Measurements from ENCODE around the gene ACTR6. TPM values are rescaled to one million over a fixed set of nuclear protein-coding genes. Genes with fewer than 3 reads are reported as not detected.

The ACTR6 gene
- total and polyA plus RNA-seq, 7 experiments from 2014 or later = 24.1 to 46.8 (median 40.2) TPM

- ChIA-PET CTCF (no interaction called here), POLR2A (no interaction called here)
- Mint-ChIP-seq H3K4me1 (peaks cover 0 to 14% (median 11%) of the 10 kb centered on the region in 7 donors), H3K27ac (no peak overlapping the region), H3K36me3 (peaks cover 0 to 2% (median 0%) of the 10 kb centered on the region in 5 donors), H3K4me3 (no peak overlapping the region), H3K27me3 (no peaks in the 10 kb centered on the region), H3K9me3 (no peaks in the 10 kb centered on the region)
- intact Hi-C loops (cut with micrococcal nuclease) = no loop called here
- Histone ChIP-seq H3K9me3 (ENCODE audit: control insufficient read depth in 2 of 3, low read length in 3 of 3) (no peaks in the 10 kb centered on the region), H3K27ac (ENCODE audit: low read depth, low read length) (no peak overlapping the region), H3K4me3 (ENCODE audit: low read length) (no peak overlapping the region), H3K36me3 (ENCODE audit: control insufficient read depth in 2 of 3, insufficient read depth in 3 of 3, low read length in 3 of 3) (no peaks in the 10 kb centered on the region), H3K4me1 (ENCODE audit: control insufficient read depth in 2 of 2, insufficient read depth in 2 of 2, low read length in 2 of 2) (peaks cover 0 to 7% of the 10 kb centered on the region in 2 donors), H3K27me3 (ENCODE audit: control insufficient read depth in 2 of 2, insufficient read depth in 2 of 2, low read length in 2 of 2) (no peaks in the 10 kb centered on the region)
- no peak for ATAC-seq
- DNase-seq = no peak
These were observed 34.4 kb upstream of the ACTR6 start for GRCh38 chr12:100166232-100166631.

GRCh38 chr12:100168562-100168961, 32.1 kb upstream of the ACTR6 start:
- Mint-ChIP-seq H3K9me3 (no peaks in the 10 kb centered on the region), H3K27ac (peak overlapping the region in 1 of 9 donors; percentile 1), H3K4me1 (peaks cover 0 to 11% (median 9%) of the 10 kb centered on the region in 7 donors), H3K36me3 (peaks cover 0 to 15% (median 3%) of the 10 kb centered on the region in 5 donors), H3K4me3 (no peak overlapping the region), H3K27me3 (no peaks in the 10 kb centered on the region)
- DNase-seq (peak in 1 of 9 donors; percentile 4), ATAC-seq (no peak)
- Histone ChIP-seq H3K9me3 (ENCODE audit: control insufficient read depth in 2 of 3, low read length in 3 of 3) (no peaks in the 10 kb centered on the region), H3K27ac (ENCODE audit: low read depth, low read length) (no peak overlapping the region), H3K4me3 (ENCODE audit: low read length) (no peak overlapping the region), H3K4me1 (ENCODE audit: control insufficient read depth in 2 of 2, insufficient read depth in 2 of 2, low read length in 2 of 2) (peaks cover 0 to 2% of the 10 kb centered on the region in 2 donors), H3K36me3 (ENCODE audit: control insufficient read depth in 2 of 3, insufficient read depth in 3 of 3, low read length in 3 of 3) (peaks cover 0 to 9% (median 0%) of the 10 kb centered on the region in 3 experiments), H3K27me3 (ENCODE audit: control insufficient read depth in 2 of 2, insufficient read depth in 2 of 2, low read length in 2 of 2) (no peaks in the 10 kb centered on the region)
- CTCF ChIA-PET = no interaction called here
- intact Hi-C loops (cut with micrococcal nuclease) = no loop called here
- POLR2A ChIA-PET = no interaction called here

GRCh38 chr12:100169345-100169744, 31.3 kb upstream of the ACTR6 start:
- Histone ChIP-seq H3K27ac (ENCODE audit: low read depth, low read length) (no peak overlapping the region), H3K36me3 (ENCODE audit: control insufficient read depth in 2 of 3, insufficient read depth in 3 of 3, low read length in 3 of 3) (peaks cover 0 to 9% (median 0%) of the 10 kb centered on the region in 3 experiments), H3K4me1 (ENCODE audit: control insufficient read depth in 2 of 2, insufficient read depth in 2 of 2, low read length in 2 of 2) (no peaks in the 10 kb centered on the region), H3K27me3 (ENCODE audit: control insufficient read depth in 2 of 2, insufficient read depth in 2 of 2, low read length in 2 of 2) (no peaks in the 10 kb centered on the region), H3K4me3 (ENCODE audit: low read length) (no peak overlapping the region), H3K9me3 (ENCODE audit: control insufficient read depth in 2 of 3, low read length in 3 of 3) (no peaks in the 10 kb centered on the region)
- ATAC-seq (no peak), DNase-seq (no peak)
- H3K9me3 Mint-ChIP-seq = no peaks in the 10 kb centered on the region
- no peak overlapping the region for H3K4me3 Mint-ChIP-seq
- POLR2A ChIA-PET = no interaction called here
- H3K36me3 Mint-ChIP-seq = peaks cover 0 to 16% (median 3%) of the 10 kb centered on the region in 5 donors
- intact Hi-C loops (cut with micrococcal nuclease) = no loop called here
- CTCF ChIA-PET = no interaction called here
- no peak overlapping the region for H3K27ac Mint-ChIP-seq
- peaks cover 0 to 4% (median 1%) of the 10 kb centered on the region in 7 donors for H3K4me1 Mint-ChIP-seq
- no peaks in the 10 kb centered on the region for H3K27me3 Mint-ChIP-seq

- no peak for ATAC-seq
- CTCF ChIA-PET = no interaction called here
These were observed 30.2 kb upstream of the ACTR6 start for GRCh38 chr12:100170313-100170858.

GRCh38 chr12:100171248-100171647, 29.4 kb upstream of the ACTR6 start:
- Histone ChIP-seq H3K36me3 (ENCODE audit: control insufficient read depth in 2 of 3, insufficient read depth in 3 of 3, low read length in 3 of 3) (peaks cover 0 to 9% (median 0%) of the 10 kb centered on the region in 3 experiments), H3K4me1 (ENCODE audit: control insufficient read depth in 2 of 2, insufficient read depth in 2 of 2, low read length in 2 of 2) (no peaks in the 10 kb centered on the region), H3K4me3 (ENCODE audit: low read length) (no peak overlapping the region), H3K27ac (ENCODE audit: low read depth, low read length) (no peak overlapping the region), H3K27me3 (ENCODE audit: control insufficient read depth in 2 of 2, insufficient read depth in 2 of 2, low read length in 2 of 2) (no peaks in the 10 kb centered on the region), H3K9me3 (ENCODE audit: control insufficient read depth in 2 of 3, low read length in 3 of 3) (no peaks in the 10 kb centered on the region)
- ChIA-PET POLR2A (no interaction called here), CTCF (no interaction called here)
- Mint-ChIP-seq H3K4me3 (no peak overlapping the region), H3K36me3 (peaks cover 0 to 25% (median 6%) of the 10 kb centered on the region in 5 donors), H3K9me3 (no peaks in the 10 kb centered on the region), H3K27ac (no peak overlapping the region), H3K4me1 (no peaks in the 10 kb centered on the region), H3K27me3 (no peaks in the 10 kb centered on the region)
- intact Hi-C loops (cut with micrococcal nuclease) = no loop called here
- no peak for ATAC-seq
- DNase-seq = no peak

More at GRCh38 chr12:100170313-100170858, 30.2 kb upstream of the ACTR6 start:
- H3K36me3 ChIP-seq (ENCODE audit: control insufficient read depth in 2 of 3, insufficient read depth in 3 of 3, low read length in 3 of 3) = peaks cover 0 to 9% (median 0%) of the 10 kb centered on the region in 3 experiments
- H3K27me3 ChIP-seq (ENCODE audit: control insufficient read depth in 2 of 2, insufficient read depth in 2 of 2, low read length in 2 of 2) = no peaks in the 10 kb centered on the region
- POLR2A ChIA-PET = no interaction called here
- no peak for DNase-seq
- no peaks in the 10 kb centered on the region for H3K9me3 Mint-ChIP-seq
- H3K4me1 Mint-ChIP-seq = peaks cover 0 to under 1% (median 0%) of the 10 kb centered on the region in 7 donors
- no peak overlapping the region for H3K4me3 ChIP-seq (ENCODE audit: low read length)
- H3K4me1 ChIP-seq (ENCODE audit: control insufficient read depth in 2 of 2, insufficient read depth in 2 of 2, low read length in 2 of 2) = no peaks in the 10 kb centered on the region
- no peaks in the 10 kb centered on the region for H3K9me3 ChIP-seq (ENCODE audit: control insufficient read depth in 2 of 3, low read length in 3 of 3)
- intact Hi-C loops (cut with micrococcal nuclease) = no loop called here
- H3K4me3 Mint-ChIP-seq = no peak overlapping the region
- H3K27me3 Mint-ChIP-seq = no peaks in the 10 kb centered on the region
- H3K36me3 Mint-ChIP-seq = peaks cover 0 to 25% (median 6%) of the 10 kb centered on the region in 5 donors
- peak overlapping the region in 1 of 9 donors; percentile 21 for H3K27ac Mint-ChIP-seq
- no peak overlapping the region for H3K27ac ChIP-seq (ENCODE audit: low read depth, low read length)

- H3K36me3 ChIP-seq (ENCODE audit: control insufficient read depth in 2 of 3, insufficient read depth in 3 of 3, low read length in 3 of 3) = peaks cover 0 to 9% (median 0%) of the 10 kb centered on the region in 3 experiments
- ATAC-seq = no peak
- CTCF ChIA-PET = interaction anchor here (0.6 kb wide), 1 partner anchor 325 kb away, joined by 3 read pairs; no protein-coding TSS in a partner anchor
- intact Hi-C loops (cut with micrococcal nuclease) = no loop called here
- H3K4me1 ChIP-seq (ENCODE audit: control insufficient read depth in 2 of 2, insufficient read depth in 2 of 2, low read length in 2 of 2) = no peaks in the 10 kb centered on the region
- DNase-seq = no peak
- H3K4me1 Mint-ChIP-seq = no peaks in the 10 kb centered on the region
- peaks cover 0 to 35% (median 6%) of the 10 kb centered on the region in 5 donors for H3K36me3 Mint-ChIP-seq
- no peak overlapping the region for H3K27ac ChIP-seq (ENCODE audit: low read depth, low read length)
- H3K9me3 Mint-ChIP-seq = no peaks in the 10 kb centered on the region
- H3K4me3 Mint-ChIP-seq = no peak overlapping the region
- H3K27me3 ChIP-seq (ENCODE audit: control insufficient read depth in 2 of 2, insufficient read depth in 2 of 2, low read length in 2 of 2) = no peaks in the 10 kb centered on the region
- H3K27me3 Mint-ChIP-seq = no peaks in the 10 kb centered on the region
- H3K27ac Mint-ChIP-seq = no peak overlapping the region
- POLR2A ChIA-PET = no interaction called here
- H3K4me3 ChIP-seq (ENCODE audit: low read length) = no peak overlapping the region
- no peaks in the 10 kb centered on the region for H3K9me3 ChIP-seq (ENCODE audit: control insufficient read depth in 2 of 3, low read length in 3 of 3)
These were observed 27.5 kb upstream of the ACTR6 start for GRCh38 chr12:100173111-100173510.

- Histone ChIP-seq H3K27me3 (ENCODE audit: control insufficient read depth in 2 of 2, insufficient read depth in 2 of 2, low read length in 2 of 2) (no peaks in the 10 kb centered on the region), H3K36me3 (ENCODE audit: control insufficient read depth in 2 of 3, insufficient read depth in 3 of 3, low read length in 3 of 3) (peaks cover 0 to 9% (median 4%) of the 10 kb centered on the region in 3 experiments), H3K9me3 (ENCODE audit: control insufficient read depth in 2 of 3, low read length in 3 of 3) (no peaks in the 10 kb centered on the region), H3K27ac (ENCODE audit: low read depth, low read length) (no peak overlapping the region), H3K4me1 (ENCODE audit: control insufficient read depth in 2 of 2, insufficient read depth in 2 of 2, low read length in 2 of 2) (no peaks in the 10 kb centered on the region), H3K4me3 (ENCODE audit: low read length) (no peak overlapping the region)
- Mint-ChIP-seq H3K27me3 (no peaks in the 10 kb centered on the region), H3K36me3 (peaks cover 0 to 38% (median 11%) of the 10 kb centered on the region in 5 donors), H3K9me3 (no peaks in the 10 kb centered on the region), H3K4me1 (no peaks in the 10 kb centered on the region), H3K4me3 (no peak overlapping the region), H3K27ac (peak overlapping the region in 1 of 9 donors; percentile 4)
- ATAC-seq (no peak), DNase-seq (no peak)
- ChIA-PET POLR2A (no interaction called here), CTCF (no interaction called here)
- intact Hi-C loops (cut with micrococcal nuclease) = no loop called here
These were observed 26.1 kb upstream of the ACTR6 start for GRCh38 chr12:100174495-100174894.

All from naive thymus-derived CD4-positive, alpha-beta T cell (primary cell).